H9 (cell line): ENCODE results near the gene ANKS1B. TPM values are rescaled to one million over a fixed set of nuclear protein-coding genes. Genes with fewer than 3 reads are reported as not detected.

ENCODE experiments used
- DNase-seq: peaks from one replicate; pipeline ENCODE4 v3.0.0-alpha.2; 2017
- H2AFZ ChIP-seq: one replicate; pipeline ENCODE4 v1.6.1; 2013; ENCODE audit warnings: mild to moderate bottlenecking, low read length, control low read depth, moderate library complexity
- H2AK5ac ChIP-seq: 2 replicates; pipeline ENCODE4 v1.6.1; 2013; ENCODE audit warnings: low read length, control low read depth, mixed read lengths; ENCODE audit not compliant: insufficient read length
- H2BK120ac ChIP-seq: one replicate; pipeline ENCODE4 v1.6.1; 2013; ENCODE audit warnings: low read depth, mild to moderate bottlenecking, low read length, control low read depth, inconsistent platforms; ENCODE audit not compliant: poor library complexity, severe bottlenecking
- H2BK12ac ChIP-seq: 2 replicates; pipeline ENCODE4 v1.6.1; 2013; ENCODE audit warnings: low read length, control low read depth, mixed read lengths, low read depth; ENCODE audit not compliant: insufficient read length
- H2BK15ac ChIP-seq: 2 replicates; pipeline ENCODE4 v1.6.1; 2013; ENCODE audit warnings: low read depth, low read length, control low read depth
- H2BK20ac ChIP-seq: one replicate; pipeline ENCODE4 v1.6.1; 2013; ENCODE audit warnings: low read depth, mild to moderate bottlenecking, low read length, control low read depth, inconsistent platforms; ENCODE audit not compliant: poor library complexity, severe bottlenecking
- H2BK5ac ChIP-seq: 2 replicates; pipeline ENCODE4 v1.6.1; 2013; ENCODE audit warnings: low read length, control low read depth, mixed read lengths; ENCODE audit not compliant: insufficient read length
- H3K14ac ChIP-seq: 2 replicates; pipeline ENCODE4 v1.6.1; 2013; ENCODE audit warnings: low read length, control low read depth; ENCODE audit not compliant: insufficient read depth
- H3K18ac ChIP-seq: 2 replicates; pipeline ENCODE4 v1.6.1; 2013; ENCODE audit warnings: low read depth, mild to moderate bottlenecking, mixed read lengths, low read length, control low read depth; ENCODE audit not compliant: insufficient read length
- H3K23ac ChIP-seq: 2 replicates; pipeline ENCODE4 v1.6.1; 2013; ENCODE audit warnings: low read length, control low read depth, mixed read lengths, low read depth; ENCODE audit not compliant: insufficient read length
- H3K23me2 ChIP-seq: 2 replicates; pipeline ENCODE4 v1.6.1; 2013; ENCODE audit warnings: low read depth, mild to moderate bottlenecking, mixed read lengths, low read length, control low read depth; ENCODE audit not compliant: insufficient read length, poor library complexity, severe bottlenecking
- H3K27ac ChIP-seq: 2 replicates; pipeline ENCODE4 v1.5.1; 2013; ENCODE audit warnings: low read length, control low read depth, mixed read lengths, low read depth; ENCODE audit not compliant: insufficient read length
- H3K27me3 ChIP-seq: 2 replicates; pipeline ENCODE4 v1.6.1; 2013; ENCODE audit warnings: low read length, control low read depth, inconsistent platforms; ENCODE audit not compliant: insufficient read depth
- H3K4ac ChIP-seq: 2 replicates; pipeline ENCODE4 v1.6.1; 2013; ENCODE audit warnings: low read depth, mild to moderate bottlenecking, control low read depth, inconsistent platforms, low read length, moderate library complexity
- H3K4me1 ChIP-seq: 2 replicates; pipeline ENCODE4 v1.6.1; 2013; ENCODE audit warnings: low read length, control low read depth, inconsistent platforms; ENCODE audit not compliant: insufficient read depth
- H3K4me2 ChIP-seq: 2 replicates; pipeline ENCODE4 v1.6.1; 2013; ENCODE audit warnings: low read length, control low read depth, mixed read lengths; ENCODE audit not compliant: insufficient read length, insufficient read depth
- H3K56ac ChIP-seq: 2 replicates; pipeline ENCODE4 v1.6.1; 2013; ENCODE audit warnings: low read depth, mild to moderate bottlenecking, mixed read lengths, low read length, control low read depth; ENCODE audit not compliant: insufficient read length
- H3K79me1 ChIP-seq: 2 replicates; pipeline ENCODE4 v1.6.1; 2013; ENCODE audit warnings: low read depth, mild to moderate bottlenecking, moderate library complexity, low read length, control low read depth, inconsistent platforms; ENCODE audit not compliant: insufficient read depth, poor library complexity, severe bottlenecking
- H3K79me2 ChIP-seq: 2 replicates; pipeline ENCODE4 v1.6.1; 2013; ENCODE audit warnings: low read length, control low read depth, inconsistent platforms; ENCODE audit not compliant: insufficient read depth
- H3K9ac ChIP-seq: 2 replicates; pipeline ENCODE4 v1.6.1; 2013; ENCODE audit warnings: low read length, control low read depth, mixed read lengths; ENCODE audit not compliant: insufficient read length; ENCODE audit errors: extremely low read depth
- H3K9me3 ChIP-seq: one replicate; pipeline ENCODE4 v1.6.1; 2013; ENCODE audit warnings: low read depth, low read length, inconsistent platforms; ENCODE audit not compliant: control insufficient read depth
- H3T11ph ChIP-seq: one replicate; pipeline ENCODE4 v1.6.1; 2013; ENCODE audit warnings: mild to moderate bottlenecking, low read length, control low read depth, inconsistent platforms
- H4K20me1 ChIP-seq: one replicate; pipeline ENCODE4 v1.6.1; 2013; ENCODE audit not compliant: control insufficient read depth, insufficient read length, insufficient read depth
- H4K5ac ChIP-seq: 2 replicates; pipeline ENCODE4 v1.6.1; 2013; ENCODE audit warnings: low read depth, mild to moderate bottlenecking, mixed read lengths, low read length, control low read depth; ENCODE audit not compliant: insufficient read length
- H4K8ac ChIP-seq: replicated peaks from 2 replicates; pipeline ENCODE4 v1.6.1; 2013; ENCODE audit warnings: low read length, control low read depth, mixed read lengths, low read depth; ENCODE audit not compliant: insufficient read length
- H4K91ac ChIP-seq: 2 replicates; pipeline ENCODE4 v1.6.1; 2013; ENCODE audit warnings: low read depth, mild to moderate bottlenecking, moderate library complexity, mixed read lengths, low read length, control low read depth; ENCODE audit not compliant: insufficient read length
- H3K27ac Mint-ChIP-seq, 3 experiments: 2 replicates in 2 of 3; 3 replicates in 1 of 3; pipeline ENCODE4 v1.8.0; 2020 to 2021; ENCODE audit warnings: mixed read lengths in 3 of 3, mild to moderate bottlenecking in 1 of 3, moderate library complexity in 1 of 3
- H3K27me3 Mint-ChIP-seq: 2 replicates; pipeline ENCODE4 v1.8.0; 2021; ENCODE audit warnings: low read depth, mild to moderate bottlenecking, moderate library complexity, mixed read lengths
- H3K36me3 Mint-ChIP-seq, 3 experiments: 2 replicates in 2 of 3; 3 replicates in 1 of 3; pipeline ENCODE4 v1.8.0; 2020 to 2021; ENCODE audit warnings: low read depth in 3 of 3, mixed read lengths in 3 of 3; ENCODE audit not compliant: insufficient read depth in 1 of 3
- H3K4me1 Mint-ChIP-seq, 2 experiments: 2 replicates each; pipeline ENCODE4 v1.8.0; 2020; ENCODE audit warnings: mixed read lengths in 2 of 2
- H3K4me3 Mint-ChIP-seq, 2 experiments: 2 replicates in 1 of 2; 3 replicates in 1 of 2; pipeline ENCODE4 v1.8.0; 2020 to 2021; ENCODE audit warnings: mild to moderate bottlenecking in 2 of 2, mixed read lengths in 2 of 2, moderate library complexity in 1 of 2
- H3K9me3 Mint-ChIP-seq, 2 experiments: 2 replicates in 1 of 2; 3 replicates in 1 of 2; pipeline ENCODE4 v1.8.0; 2020; ENCODE audit warnings: mild to moderate bottlenecking in 2 of 2, mixed read lengths in 2 of 2, moderate library complexity in 1 of 2
- CTCF ChIP-seq: fragments of 200-600 bp; sonication (generic); conservative IDR thresholded peaks from 3 replicates; pipeline ENCODE4 v1.8.0; 2021; ENCODE audit warnings: antibody characterized with exemption, mild to moderate bottlenecking
- WGBS: extraction: QIAGEN DNeasy Blood & Tissue Kit; methylation state at CpG from one replicate; pipeline ENCODE4 v1.1.7; 2013; ENCODE audit warnings: missing lambda C conversion rate, low lambda C conversion rate, mixed read lengths; ENCODE audit not compliant: insufficient read length; ENCODE audit errors: extremely low coverage; 5-methylcytosine and 5-hydroxymethylcytosine counted together
- total RNA-seq: library from RNA; stranded (reverse); gene quantifications from 2 replicates; pipeline ENCODE4 v1.2.1, GENCODE V29; 2021

Gene ANKS1B
- total RNA-seq, 1 experiment from 2014 or later, result 4.1 TPM

DNA sequence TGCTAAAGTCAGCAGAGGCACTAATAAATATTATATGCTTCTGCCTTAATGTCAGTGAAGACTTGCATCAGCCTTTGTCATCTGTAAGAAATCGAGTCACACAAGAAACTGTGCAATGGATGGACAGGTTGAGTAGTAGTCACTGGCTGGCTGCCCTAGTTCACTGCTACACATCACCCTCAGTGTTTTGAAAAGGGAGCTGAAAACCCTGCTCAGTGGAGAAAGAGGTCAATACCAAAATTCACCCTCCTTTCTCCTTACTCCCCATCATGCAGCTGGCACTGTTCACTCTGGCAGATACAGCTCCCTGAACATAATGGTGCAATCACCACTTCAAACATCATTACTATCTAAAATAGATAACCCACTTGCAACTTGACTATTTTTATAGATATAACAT lies 6.6 kb downstream of the ANKS1B start:
- Histone ChIP-seq H4K91ac (no peak overlapping the region), H3K23ac (no peak overlapping the region), H2BK20ac (no peak overlapping the region), H3K4ac (no peak overlapping the region), H2BK15ac (no peak overlapping the region), H2BK12ac (no peak overlapping the region), H3K79me1 (no peaks in the 10 kb centered on the region), H3K79me2 (no peaks in the 10 kb centered on the region), H3K14ac (no peak overlapping the region), H2AK5ac (no peak overlapping the region), H3K4me1 (no peaks in the 10 kb centered on the region; the same call in 1 of the 2 replicates), H3T11ph (no peak overlapping the region), H3K23me2 (no peaks in the 10 kb centered on the region), H3K9ac (no peak overlapping the region), H4K20me1 (no peaks in the 10 kb centered on the region), H2BK5ac (no peak overlapping the region), H4K5ac (no peak overlapping the region), H3K9me3 (no peaks in the 10 kb centered on the region), H2BK120ac (no peak overlapping the region), H3K27ac (no peak overlapping the region), H4K8ac (no peak overlapping the region), H2AFZ (no peak overlapping the region), H3K56ac (no peak overlapping the region), H3K4me2 (no peak overlapping the region), H3K27me3 (no peaks in the 10 kb centered on the region), H3K18ac (no peak overlapping the region)
- H3K4me3 Mint-ChIP-seq, result no peak overlapping the region
- no CpG with 5 or more reads among the region's 1 CpG for WGBS
- peaks cover 8% of the 10 kb centered on the region in 2 experiments; a peak in 3 of 4 replicates for H3K4me1 Mint-ChIP-seq
- H3K36me3 Mint-ChIP-seq, result no peaks in the 10 kb centered on the region; a peak in 1 of 7 replicates
- H3K27ac Mint-ChIP-seq, result no peak overlapping the region
- peaks cover 13% of the 10 kb centered on the region for H3K27me3 Mint-ChIP-seq
- DNase-seq, result no peak
- H3K9me3 Mint-ChIP-seq, result no peaks in the 10 kb centered on the region
- TF ChIP-seq CTCF, result no peak
